GM06990 (cell line): ENCODE measurements around the gene TMPRSS6.

ENCODE experiments used
- DNase-seq: peaks from one replicate; pipeline ENCODE4 v3.0.0-alpha.2; 2011; ENCODE audit not compliant: insufficient read length; ENCODE audit errors: extremely low read depth
- H3K27me3 ChIP-seq: replicated peaks from 2 replicates; pipeline ENCODE4 v1.6.0; 2011; ENCODE audit warnings: low read length; ENCODE audit not compliant: control insufficient read depth, insufficient read depth
- H3K36me3 ChIP-seq: 2 replicates; pipeline ENCODE4 v1.5.1; 2011; ENCODE audit warnings: low read length; ENCODE audit not compliant: control insufficient read depth, insufficient read depth
- H3K4me3 ChIP-seq: replicated peaks from 2 replicates; pipeline ENCODE4 v1.5.1; 2011; ENCODE audit warnings: low read depth, mild to moderate bottlenecking, control low read depth, low read length
- TF ChIP-seq, protein P1 (sequence below): IDR thresholded peaks from 2 replicates; pipeline ENCODE4 v1.5.1; 2011; ENCODE audit warnings: low read length, control low read depth, mild to moderate bottlenecking, inconsistent platforms; ENCODE audit not compliant: insufficient read depth, poor library complexity, severe bottlenecking

The TMPRSS6 gene

DNA sequence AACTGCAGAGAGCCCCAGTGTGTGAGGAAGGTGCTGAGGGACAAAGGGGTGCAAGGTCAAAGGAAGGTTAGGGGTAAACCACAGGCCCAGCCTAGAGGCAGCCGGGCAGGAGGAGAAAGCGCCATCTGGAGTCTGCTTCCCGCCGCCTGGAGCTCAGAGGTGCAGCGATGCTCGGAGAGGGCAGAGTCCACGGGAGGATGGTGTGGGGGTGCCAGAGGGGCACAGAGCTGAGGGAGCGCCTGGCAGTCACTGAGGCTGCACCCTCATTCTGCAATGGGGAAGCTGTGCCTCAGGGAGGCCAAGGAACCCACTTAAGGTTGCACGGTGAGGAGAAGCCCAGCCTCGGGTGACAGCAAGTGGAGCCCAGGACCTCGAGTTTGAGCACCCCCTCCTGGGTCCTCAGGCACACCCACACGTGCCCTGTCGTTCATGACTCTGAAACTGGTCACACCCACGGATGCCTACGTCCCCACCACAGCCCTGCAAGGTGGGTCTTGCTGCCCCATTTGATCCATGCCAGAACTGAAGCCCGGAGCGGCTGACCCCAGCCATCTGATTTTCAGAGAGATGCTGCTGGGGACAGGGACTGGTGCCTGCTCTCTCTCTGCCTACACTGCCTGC is 38.6 kb upstream of the TMPRSS6 start:
- peak overlapping the region; percentile 92 for H3K4me3 ChIP-seq
- TF ChIP-seq, protein P1, sequence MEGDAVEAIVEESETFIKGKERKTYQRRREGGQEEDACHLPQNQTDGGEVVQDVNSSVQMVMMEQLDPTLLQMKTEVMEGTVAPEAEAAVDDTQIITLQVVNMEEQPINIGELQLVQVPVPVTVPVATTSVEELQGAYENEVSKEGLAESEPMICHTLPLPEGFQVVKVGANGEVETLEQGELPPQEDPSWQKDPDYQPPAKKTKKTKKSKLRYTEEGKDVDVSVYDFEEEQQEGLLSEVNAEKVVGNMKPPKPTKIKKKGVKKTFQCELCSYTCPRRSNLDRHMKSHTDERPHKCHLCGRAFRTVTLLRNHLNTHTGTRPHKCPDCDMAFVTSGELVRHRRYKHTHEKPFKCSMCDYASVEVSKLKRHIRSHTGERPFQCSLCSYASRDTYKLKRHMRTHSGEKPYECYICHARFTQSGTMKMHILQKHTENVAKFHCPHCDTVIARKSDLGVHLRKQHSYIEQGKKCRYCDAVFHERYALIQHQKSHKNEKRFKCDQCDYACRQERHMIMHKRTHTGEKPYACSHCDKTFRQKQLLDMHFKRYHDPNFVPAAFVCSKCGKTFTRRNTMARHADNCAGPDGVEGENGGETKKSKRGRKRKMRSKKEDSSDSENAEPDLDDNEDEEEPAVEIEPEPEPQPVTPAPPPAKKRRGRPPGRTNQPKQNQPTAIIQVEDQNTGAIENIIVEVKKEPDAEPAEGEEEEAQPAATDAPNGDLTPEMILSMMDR = peak; percentile 46
- peaks cover 20% of the 10 kb centered on the region for H3K36me3 ChIP-seq
- no peak for DNase-seq
- H3K27me3 ChIP-seq = no peaks in the 10 kb centered on the region

DNA sequence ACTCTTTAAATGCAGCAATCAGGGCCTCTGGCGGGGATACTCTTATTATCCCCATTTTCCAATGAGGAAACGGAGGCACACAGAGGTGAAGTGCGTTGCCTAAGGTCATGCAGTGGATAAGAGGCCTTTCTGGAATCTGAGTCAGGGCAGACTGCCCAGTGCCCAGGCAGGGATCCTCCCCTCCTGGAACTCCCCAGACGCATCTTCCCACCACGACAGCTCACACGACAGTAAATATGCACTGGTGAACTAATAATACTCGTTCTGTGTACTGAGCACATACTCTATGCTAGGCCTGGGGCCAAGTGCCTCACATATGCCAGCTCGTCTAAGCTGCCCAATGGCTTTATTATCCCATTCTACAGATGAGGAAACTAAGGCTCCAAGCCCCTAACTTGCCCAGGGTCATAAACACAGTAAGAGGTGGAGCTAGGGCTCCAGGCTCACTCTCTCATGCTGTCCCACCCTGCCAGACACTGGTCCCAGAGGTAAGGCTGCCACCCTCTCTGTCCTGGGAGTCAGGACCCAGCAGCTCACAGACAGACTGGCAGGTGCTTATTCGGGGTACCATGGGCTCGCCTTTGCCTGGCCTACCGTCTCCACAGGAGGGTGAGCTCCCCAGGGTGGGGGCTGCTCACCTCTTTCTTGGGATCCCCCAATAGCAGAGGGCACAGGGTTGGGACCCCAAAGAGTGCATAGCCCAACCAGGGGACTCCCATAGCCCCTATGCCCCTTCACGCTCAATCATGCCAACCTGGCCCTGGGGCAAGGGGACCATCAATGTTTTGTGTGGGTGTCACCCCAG is 37.9 kb upstream of the TMPRSS6 start:
- Histone ChIP-seq H3K36me3 (peaks cover 26% of the 10 kb centered on the region), H3K4me3 (peak overlapping the region; percentile 92), H3K27me3 (no peaks in the 10 kb centered on the region)
- TF ChIP-seq, protein P1 = no peak
- no peak for DNase-seq

DNA sequence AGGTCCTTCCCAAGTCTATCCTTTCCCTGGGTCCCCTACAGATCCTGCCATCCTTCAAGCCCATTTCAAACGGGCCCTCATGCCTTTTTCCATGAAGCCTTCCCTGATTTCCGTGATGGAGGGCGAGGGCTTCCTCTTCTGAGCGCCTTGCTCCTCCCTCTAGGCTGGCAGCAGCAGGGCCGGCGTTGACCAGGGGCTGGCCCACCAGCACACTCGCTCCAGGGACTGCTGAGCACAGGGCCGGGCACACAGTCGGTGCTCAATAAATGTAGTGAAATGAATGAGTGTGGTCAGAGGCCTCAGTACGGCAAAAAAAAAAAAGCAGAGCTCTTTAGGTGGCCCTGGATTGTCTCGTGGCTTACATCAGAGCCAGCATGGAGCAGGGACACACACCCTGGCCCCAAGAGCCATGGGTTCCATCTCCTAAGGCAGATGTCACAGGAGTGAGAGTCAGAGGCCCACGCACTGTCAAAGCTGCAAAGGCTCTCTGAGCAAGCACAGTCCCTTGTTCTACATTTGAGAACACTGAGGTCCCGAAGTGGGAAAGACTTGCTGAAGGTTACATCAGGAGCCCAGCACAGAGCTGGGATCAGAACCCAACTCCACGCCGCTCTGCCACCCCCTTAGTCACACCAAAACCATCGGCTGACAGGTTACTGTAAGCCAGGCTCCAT is 37.1 kb upstream of the TMPRSS6 start:
- TF ChIP-seq, protein P1 = no peak
- DNase-seq = no peak
- H3K4me3 ChIP-seq = peak overlapping the region; percentile 92
- no peaks in the 10 kb centered on the region for H3K27me3 ChIP-seq
- H3K36me3 ChIP-seq = peaks cover 33% of the 10 kb centered on the region

DNA sequence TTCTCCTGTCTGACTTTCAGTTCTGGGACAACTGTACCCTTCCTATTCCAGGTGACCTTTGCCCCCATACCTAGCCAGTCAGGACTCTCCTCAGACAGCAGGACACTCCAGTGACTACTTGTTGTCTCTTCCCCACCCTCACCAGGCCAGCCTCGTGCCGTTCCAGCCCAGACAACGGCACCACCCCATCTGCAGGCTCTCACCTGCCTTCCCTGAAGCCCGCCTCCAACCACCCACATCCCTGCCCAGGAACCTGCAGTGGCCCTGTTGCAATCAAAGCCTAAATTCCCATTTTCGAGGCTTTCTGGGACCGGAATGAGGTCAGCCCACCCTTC is 36.5 kb upstream of the TMPRSS6 start:
- DNase-seq = no peak
- TF ChIP-seq, protein P1 = no peak
- H3K4me3 ChIP-seq = peak overlapping the region; percentile 35
- peaks cover 38% of the 10 kb centered on the region for H3K36me3 ChIP-seq
- no peaks in the 10 kb centered on the region for H3K27me3 ChIP-seq

DNA sequence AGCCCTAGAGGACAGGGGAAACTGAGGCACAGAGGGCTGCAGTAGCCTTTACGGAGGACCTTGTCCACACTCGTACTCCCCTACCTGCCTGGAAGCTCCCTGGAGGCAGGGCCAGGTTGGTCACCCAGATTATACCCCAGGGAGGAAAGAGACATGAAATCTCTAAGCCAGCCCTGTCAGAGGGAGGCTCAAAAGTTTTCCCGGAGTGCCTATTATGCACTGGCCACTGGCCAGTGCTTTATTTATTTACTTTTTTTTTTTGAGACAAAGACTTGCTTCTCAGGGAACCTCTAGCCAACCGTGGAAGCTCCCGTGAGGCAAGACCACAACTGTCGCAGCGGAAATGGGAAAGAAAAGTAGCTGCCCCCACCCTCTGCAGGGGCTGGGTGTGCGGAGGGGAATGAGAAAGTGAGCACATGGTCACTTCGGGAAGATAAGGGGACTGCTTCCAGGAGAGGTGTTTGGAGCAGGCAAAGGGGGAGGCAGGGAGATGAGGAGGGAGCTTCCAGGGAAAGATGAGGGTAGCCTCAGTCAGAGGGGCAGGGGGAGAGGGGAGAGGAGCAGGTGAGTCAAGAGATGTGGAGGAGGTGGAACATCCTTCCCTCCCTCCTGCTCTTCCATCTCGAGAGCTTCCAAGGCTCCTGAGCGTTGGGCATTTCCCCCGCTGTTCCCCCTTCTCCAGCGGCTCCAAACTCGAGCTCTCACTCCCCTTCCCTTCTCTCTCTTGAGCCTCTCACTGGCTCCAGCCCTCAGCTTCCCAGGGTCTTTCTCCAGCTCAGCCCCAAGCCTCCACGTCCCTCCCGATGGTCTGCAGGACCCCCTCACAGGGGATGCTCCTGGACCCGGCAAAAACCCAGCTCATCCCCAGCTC is 35.9 kb upstream of the TMPRSS6 start:
- TF ChIP-seq, protein P1 = no peak
- Histone ChIP-seq H3K4me3 (no peak overlapping the region), H3K27me3 (no peaks in the 10 kb centered on the region), H3K36me3 (peaks cover 44% of the 10 kb centered on the region)
- DNase-seq = no peak
